B cell (primary cell): Measurements from ENCODE around the gene RFC3. TPM values are rescaled to one million over a fixed set of nuclear protein-coding genes. Genes with fewer than 3 reads are reported as not detected.

ENCODE experiments used
- ATAC-seq: fragments of 200-7000 bp; cut with Tn5 transposase; one replicate; pipeline ENCODE4 v1.10.0; 2021; ENCODE audit warnings: low read depth, mild to moderate bottlenecking, moderate number of reproducible peaks, moderate library complexity
- CTCF ChIA-PET: fragments of 350-600 bp; sonication (Branson Sonifier 250); formaldehyde crosslinking; loops from one replicate; lab custom pipeline; 2021; ENCODE audit warnings: antibody characterized with exemption, inconsistent platforms; lab: Charles Lee
- POLR2A ChIA-PET: fragments of 350-600 bp; sonication (Branson Sonifier 250); formaldehyde crosslinking; loops from one replicate; lab custom pipeline; 2021; ENCODE audit warnings: antibody characterized with exemption; lab: Charles Lee
- DNase-seq: peaks from one replicate; pipeline ENCODE4 v3.0.0; 2013
- H2AFZ ChIP-seq: 2 replicates; pipeline ENCODE4 v1.6.1; 2012; ENCODE audit warnings: mild to moderate bottlenecking, low read depth, low read length; ENCODE audit not compliant: insufficient read depth, poor library complexity, severe bottlenecking
- H3K27ac ChIP-seq, 2 donors: 1 replicate in 1 of 2; 2 replicates in 1 of 2; pipeline ENCODE4 v1.5.1; 2012 to 2013; ENCODE audit warnings: low read length in 2 of 2, mild to moderate bottlenecking in 2 of 2, moderate library complexity in 1 of 2
- H3K27me3 ChIP-seq, 4 experiments: fragments of 200-600 bp in 1 of 4; sonication (generic) in 1 of 4; replicated peaks in 1 of 4; 1 replicate in 2 of 4; 2 replicates in 2 of 4; pipeline versions ENCODE4 v1.6.1 to v1.7.0; 2013 to 2016; ENCODE audit warnings: low read length in 3 of 4, mild to moderate bottlenecking in 2 of 4, mixed read lengths in 1 of 4, moderate library complexity in 1 of 4; ENCODE audit not compliant: insufficient read depth in 4 of 4, control insufficient read depth in 3 of 4; ENCODE audit errors: control extremely low read depth in 1 of 4
- H3K36me3 ChIP-seq, 2 experiments: replicated peaks in 1 of 2; 1 replicate in 1 of 2; 2 replicates in 1 of 2; pipeline versions ENCODE4 v1.6.1 to v1.7.1; 2013; ENCODE audit warnings: low read length in 1 of 2; ENCODE audit not compliant: insufficient read depth in 2 of 2, control insufficient read depth in 1 of 2; ENCODE audit errors: control extremely low read depth in 1 of 2, extremely low read depth in 1 of 2
- H3K4me1 ChIP-seq, 2 donors: fragments of 200-600 bp in 1 of 2; sonication (generic) in 1 of 2; 1 replicate in 1 of 2; 2 replicates in 1 of 2; pipeline versions ENCODE4 v1.5.1 to v1.6.1; 2013 to 2017; ENCODE audit warnings: low read length in 2 of 2; ENCODE audit not compliant: control insufficient read depth in 2 of 2, insufficient read depth in 2 of 2
- H3K4me2 ChIP-seq: replicated peaks from 2 replicates; pipeline ENCODE3; 2012; ENCODE audit warnings: mild to moderate bottlenecking, low read depth, low read length; ENCODE audit not compliant: poor library complexity, severe bottlenecking
- H3K4me3 ChIP-seq, 5 experiments: fragments of 200-600 bp in 1 of 5; sonication (generic) in 1 of 5; 1 replicate in 3 of 5; 2 replicates in 2 of 5; pipeline versions ENCODE4 v1.5.1 to v1.7.0; 2011 to 2016; ENCODE audit warnings: low read length in 4 of 5, mild to moderate bottlenecking in 4 of 5, low read depth in 2 of 5, control low read depth in 1 of 5, moderate library complexity in 1 of 5; ENCODE audit not compliant: insufficient read depth in 1 of 5; ENCODE audit errors: control extremely low read depth in 1 of 5, extremely low read depth in 1 of 5
- H3K79me2 ChIP-seq: fragments of 200-600 bp; sonication (generic); one replicate; pipeline ENCODE4 v1.6.0; 2016; ENCODE audit warnings: low read length; ENCODE audit not compliant: control insufficient read depth, insufficient read depth
- H3K9ac ChIP-seq: fragments of 200-600 bp; sonication (generic); 2 replicates; pipeline ENCODE4 v1.6.1; 2017; ENCODE audit warnings: mild to moderate bottlenecking, low read length, moderate library complexity
- H3K9me3 ChIP-seq, 3 donors: one replicate each; pipeline versions ENCODE4 v1.6.1 to v1.7.1; 2013; ENCODE audit warnings: low read length in 2 of 3; ENCODE audit not compliant: control insufficient read depth in 2 of 3, insufficient read depth in 1 of 3; ENCODE audit errors: control extremely low read depth in 1 of 3
- H4K20me1 ChIP-seq: 2 replicates; pipeline ENCODE4 v1.6.0; 2012; ENCODE audit warnings: mild to moderate bottlenecking, low read length; ENCODE audit not compliant: insufficient read depth, control insufficient read depth, poor library complexity, severe bottlenecking
- H3K27ac Mint-ChIP-seq: one replicate; pipeline ENCODE4 v1.8.0; 2021; ENCODE audit warnings: mixed read lengths
- H3K27me3 Mint-ChIP-seq: one replicate; pipeline ENCODE4 v1.8.0; 2021; ENCODE audit warnings: mixed read lengths
- H3K4me1 Mint-ChIP-seq: one replicate; pipeline ENCODE4 v1.8.0; 2021; ENCODE audit warnings: mixed read lengths
- H3K4me3 Mint-ChIP-seq: one replicate; pipeline ENCODE4 v1.8.0; 2021; ENCODE audit warnings: mixed read lengths
- H3K9me3 Mint-ChIP-seq: one replicate; pipeline ENCODE4 v1.8.0; 2022; ENCODE audit warnings: mixed read lengths; ENCODE audit not compliant: insufficient read depth
- EZH2 ChIP-seq: IDR thresholded peaks from 2 replicates; pipeline ENCODE4 v1.6.1; 2012; ENCODE audit warnings: borderline replicate concordance, low read depth, mild to moderate bottlenecking, moderate library complexity, low read length; ENCODE audit not compliant: insufficient read depth, poor library complexity, severe bottlenecking
- WGBS: methylation state at CpG from one replicate; pipeline ENCODE4 v1.1.5; 2013; ENCODE audit warnings: missing lambda C conversion rate; ENCODE audit not compliant: insufficient coverage; 5-methylcytosine and 5-hydroxymethylcytosine counted together
- intact Hi-C: fragments of 100-400 bp; cut with micrococcal nuclease; formaldehyde crosslinking; loops from one replicate; pipeline ENCODE4 v1.10.0; 2022
- polyA plus RNA-seq: library from polyadenylated mRNA; depleted of rRNA; stranded (reverse); fragments of >200 nt; gene quantifications from 2 replicates; pipeline ENCODE4 v1.2.3, GENCODE V29; 2012
- total RNA-seq, 2 donors: library from RNA; stranded (reverse); fragments of 120-200 nt in 1 of 2; gene quantifications; 1 replicate in 1 of 2; 2 replicates in 1 of 2; pipeline versions ENCODE4 v1.2.3 to v1.2.4, GENCODE V29; 2013 to 2022
- TF ChIP-seq, protein P1 (sequence below): fragments of 200-600 bp; IDR thresholded peaks from one replicate; pipeline ENCODE4 v1.8.0; 2022; ENCODE audit warnings: antibody characterized with exemption, mild to moderate bottlenecking

The RFC3 gene
- total and polyA plus RNA-seq, 2 donors (not counting 1 experiment from before 2014, with no cell fraction given) = 3.2 to 9.4 TPM

DNA sequence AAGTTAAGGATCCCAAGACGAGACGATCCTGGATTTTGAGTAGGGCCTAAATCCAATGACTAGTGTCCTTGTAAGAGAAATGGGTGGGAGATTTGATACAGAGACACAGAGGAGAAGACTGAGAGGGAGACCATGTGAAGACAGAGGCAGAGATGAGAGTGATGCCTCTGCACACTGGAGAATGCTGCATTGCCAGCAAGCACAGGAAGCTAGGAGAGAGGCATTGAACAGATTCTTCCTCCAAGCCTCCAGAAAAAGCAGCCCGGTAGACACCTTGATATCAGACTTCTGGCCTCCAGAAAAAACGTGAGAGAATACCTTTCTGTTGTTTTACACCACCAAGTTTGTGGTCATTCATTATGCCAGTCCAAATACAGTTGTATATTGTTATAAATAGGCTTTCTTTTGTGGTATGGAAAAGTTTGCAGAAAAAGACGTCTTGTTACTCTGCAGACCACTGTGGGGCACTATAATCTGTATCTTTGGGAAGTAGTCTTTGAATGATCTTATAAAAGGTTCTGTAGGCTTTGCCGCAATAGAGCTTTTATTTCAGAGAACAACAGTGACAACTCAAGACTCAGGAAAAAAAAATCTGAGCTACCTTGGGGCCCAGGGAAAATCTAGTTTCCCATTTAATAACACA lies 17.9 kb upstream of the RFC3 start:
- H3K36me3 ChIP-seq = no peaks in the 10 kb centered on the region
- intact Hi-C loops = loop anchor here (5.0 kb wide), 1 partner anchor 1357 kb away; no protein-coding TSS in a partner anchor
- ATAC-seq = no peak
- H3K9ac ChIP-seq = no peak overlapping the region
- DNase-seq = no peak
- Mint-ChIP-seq H3K27me3 (peaks cover 17% of the 10 kb centered on the region), H3K9me3 (no peaks in the 10 kb centered on the region), H3K4me3 (no peak overlapping the region), H3K4me1 (peaks cover 4% of the 10 kb centered on the region), H3K27ac (no peak overlapping the region)
- no peaks in the 10 kb centered on the region for H3K4me1 ChIP-seq
- ChIA-PET CTCF (interaction anchor here (0.8 to 2.2 kb wide), 6 partner anchors 31 to 1365 kb away, joined by 3 to 11 read pairs (median 4); no protein-coding TSS in a partner anchor), POLR2A (no interaction called here)
- H3K4me2 ChIP-seq = no peak overlapping the region
- TF ChIP-seq EZH2 = no peak
- TF ChIP-seq, protein P1, sequence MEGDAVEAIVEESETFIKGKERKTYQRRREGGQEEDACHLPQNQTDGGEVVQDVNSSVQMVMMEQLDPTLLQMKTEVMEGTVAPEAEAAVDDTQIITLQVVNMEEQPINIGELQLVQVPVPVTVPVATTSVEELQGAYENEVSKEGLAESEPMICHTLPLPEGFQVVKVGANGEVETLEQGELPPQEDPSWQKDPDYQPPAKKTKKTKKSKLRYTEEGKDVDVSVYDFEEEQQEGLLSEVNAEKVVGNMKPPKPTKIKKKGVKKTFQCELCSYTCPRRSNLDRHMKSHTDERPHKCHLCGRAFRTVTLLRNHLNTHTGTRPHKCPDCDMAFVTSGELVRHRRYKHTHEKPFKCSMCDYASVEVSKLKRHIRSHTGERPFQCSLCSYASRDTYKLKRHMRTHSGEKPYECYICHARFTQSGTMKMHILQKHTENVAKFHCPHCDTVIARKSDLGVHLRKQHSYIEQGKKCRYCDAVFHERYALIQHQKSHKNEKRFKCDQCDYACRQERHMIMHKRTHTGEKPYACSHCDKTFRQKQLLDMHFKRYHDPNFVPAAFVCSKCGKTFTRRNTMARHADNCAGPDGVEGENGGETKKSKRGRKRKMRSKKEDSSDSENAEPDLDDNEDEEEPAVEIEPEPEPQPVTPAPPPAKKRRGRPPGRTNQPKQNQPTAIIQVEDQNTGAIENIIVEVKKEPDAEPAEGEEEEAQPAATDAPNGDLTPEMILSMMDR = no peak
- H4K20me1 ChIP-seq = no peaks in the 10 kb centered on the region
- H3K4me3 ChIP-seq = no peak overlapping the region
- H3K27ac ChIP-seq = no peak overlapping the region
- H2AFZ ChIP-seq = no peak overlapping the region
- no peaks in the 10 kb centered on the region for H3K9me3 ChIP-seq
- no peaks in the 10 kb centered on the region for H3K79me2 ChIP-seq
- H3K27me3 ChIP-seq = peaks cover 0 to 8% (median 0%) of the 10 kb centered on the region in 4 experiments
- 84% methylated on average over 2 of the region's 6 CpGs for WGBS

DNA sequence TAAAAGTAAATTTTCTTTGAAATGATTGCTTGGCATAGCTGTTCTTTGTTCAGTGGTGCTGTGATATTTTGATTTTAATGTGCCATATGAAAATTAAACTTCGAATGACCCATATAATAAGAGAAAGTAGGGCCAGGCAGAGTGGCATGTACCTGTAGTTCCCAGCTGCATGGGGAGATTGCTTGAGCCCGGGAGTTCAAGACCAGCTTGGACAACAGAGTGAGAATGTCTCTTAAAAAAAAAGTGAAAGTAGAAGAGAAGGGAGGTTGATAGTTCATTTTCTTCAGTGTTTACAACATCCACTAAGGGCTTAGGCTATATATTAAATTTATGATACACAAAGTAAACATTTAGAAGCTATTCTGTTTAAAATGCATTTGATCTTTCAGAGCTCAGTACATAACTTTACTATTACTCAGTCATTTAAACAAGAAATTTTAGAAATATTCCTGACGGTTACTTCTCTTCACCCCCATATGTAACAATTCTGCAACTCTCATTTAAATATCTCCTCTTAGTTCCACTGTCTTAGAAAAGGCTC lies 17.2 kb upstream of the RFC3 start:
- Mint-ChIP-seq H3K9me3 (no peaks in the 10 kb centered on the region), H3K27ac (no peak overlapping the region), H3K4me3 (no peak overlapping the region), H3K27me3 (peaks cover 17% of the 10 kb centered on the region), H3K4me1 (peaks cover 4% of the 10 kb centered on the region)
- Histone ChIP-seq H3K4me2 (no peak overlapping the region), H3K27me3 (peaks cover 0 to 8% (median 0%) of the 10 kb centered on the region in 4 experiments), H3K27ac (no peak overlapping the region), H3K4me3 (no peak overlapping the region), H3K79me2 (no peaks in the 10 kb centered on the region), H3K9ac (no peak overlapping the region), H4K20me1 (no peaks in the 10 kb centered on the region), H3K4me1 (no peaks in the 10 kb centered on the region), H3K9me3 (no peaks in the 10 kb centered on the region), H3K36me3 (no peaks in the 10 kb centered on the region), H2AFZ (no peak overlapping the region)
- WGBS = 43% methylated on average over 3 of the region's 3 CpGs
- CTCF ChIA-PET = interaction anchor here (0.8 to 2.2 kb wide), 6 partner anchors 31 to 1364 kb away, joined by 3 to 11 read pairs (median 4); no protein-coding TSS in a partner anchor
- intact Hi-C loops = loop anchor here (5.0 kb wide), 1 partner anchor 1357 kb away; no protein-coding TSS in a partner anchor
- TF ChIP-seq, protein P1 = no peak
- no peak for TF ChIP-seq EZH2
- POLR2A ChIA-PET = no interaction called here
- DNase-seq (no peak), ATAC-seq (no peak)
